NB4 (cell line): Measurements from ENCODE around the gene C14orf119.

Experiments used
- POLR2A ChIP-seq: IDR thresholded peaks from 2 replicates; pipeline ENCODE4 v1.6.1; 2011; ENCODE audit warnings: mild to moderate bottlenecking; ENCODE audit not compliant: insufficient read length; ENCODE audit errors: extremely low read depth
- TF ChIP-seq, protein P1 (sequence below): IDR thresholded peaks from one replicate; pipeline ENCODE4 v1.5.1; 2012; ENCODE audit warnings: low read depth, low read length
- TF ChIP-seq, protein P2 (sequence below): IDR thresholded peaks from 2 replicates; pipeline ENCODE4 v1.6.1; 2011; ENCODE audit warnings: low read depth, low read length

DNA sequence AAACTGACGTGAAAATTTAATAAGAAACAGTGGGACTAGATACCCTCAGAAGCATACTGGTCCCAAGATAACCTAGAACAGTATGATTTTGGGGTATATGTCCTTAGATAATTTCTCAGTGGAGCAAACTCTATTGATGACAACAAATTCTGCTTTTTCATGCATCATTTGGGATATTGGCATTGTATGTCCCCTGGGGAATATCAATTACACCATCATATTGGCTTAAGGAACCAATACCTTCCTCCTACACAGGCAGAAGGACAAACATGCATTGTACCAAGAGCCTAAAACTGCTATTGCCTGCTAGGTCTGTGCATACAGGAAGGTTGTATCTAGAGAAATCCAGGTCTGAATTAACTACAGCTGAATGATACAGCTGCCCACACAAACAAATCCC, 20.4 kb upstream of the C14orf119 start:
- TF ChIP-seq, protein P1, sequence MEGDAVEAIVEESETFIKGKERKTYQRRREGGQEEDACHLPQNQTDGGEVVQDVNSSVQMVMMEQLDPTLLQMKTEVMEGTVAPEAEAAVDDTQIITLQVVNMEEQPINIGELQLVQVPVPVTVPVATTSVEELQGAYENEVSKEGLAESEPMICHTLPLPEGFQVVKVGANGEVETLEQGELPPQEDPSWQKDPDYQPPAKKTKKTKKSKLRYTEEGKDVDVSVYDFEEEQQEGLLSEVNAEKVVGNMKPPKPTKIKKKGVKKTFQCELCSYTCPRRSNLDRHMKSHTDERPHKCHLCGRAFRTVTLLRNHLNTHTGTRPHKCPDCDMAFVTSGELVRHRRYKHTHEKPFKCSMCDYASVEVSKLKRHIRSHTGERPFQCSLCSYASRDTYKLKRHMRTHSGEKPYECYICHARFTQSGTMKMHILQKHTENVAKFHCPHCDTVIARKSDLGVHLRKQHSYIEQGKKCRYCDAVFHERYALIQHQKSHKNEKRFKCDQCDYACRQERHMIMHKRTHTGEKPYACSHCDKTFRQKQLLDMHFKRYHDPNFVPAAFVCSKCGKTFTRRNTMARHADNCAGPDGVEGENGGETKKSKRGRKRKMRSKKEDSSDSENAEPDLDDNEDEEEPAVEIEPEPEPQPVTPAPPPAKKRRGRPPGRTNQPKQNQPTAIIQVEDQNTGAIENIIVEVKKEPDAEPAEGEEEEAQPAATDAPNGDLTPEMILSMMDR = no peak
- TF ChIP-seq, protein P2, sequence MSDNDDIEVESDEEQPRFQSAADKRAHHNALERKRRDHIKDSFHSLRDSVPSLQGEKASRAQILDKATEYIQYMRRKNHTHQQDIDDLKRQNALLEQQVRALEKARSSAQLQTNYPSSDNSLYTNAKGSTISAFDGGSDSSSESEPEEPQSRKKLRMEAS = no peak
- no peak for TF ChIP-seq POLR2A
